GM18517 (cell line): ENCODE results near the gene UGP2.
"Not testable (repeated sequence)": the region's sequence is repeated elsewhere in the genome, so short reads cannot be mapped to it uniquely, and the experiment has no call there.

Experiments
- ATAC-seq: cut with Tn5 transposase; IDR thresholded peaks from one replicate; pipeline ENCODE4 v1.9.1; 2021; ENCODE audit warnings: mild to moderate bottlenecking, moderate library complexity; ENCODE audit not compliant: unreplicated experiment

The UGP2 gene

GRCh38 chr2:63890678-63891077, 49.0 kb downstream of the UGP2 start:
- ATAC-seq = no peak

- ATAC-seq = no peak
Measured at GRCh38 chr2:63891488-63892030, 49.9 kb downstream of the UGP2 start.

GRCh38 chr2:63893163-63893562, 51.5 kb downstream of the UGP2 start:
- no peak for ATAC-seq

GRCh38 chr2:63894167-63894566, 52.5 kb downstream of the UGP2 start:
- no peak for ATAC-seq

GRCh38 chr2:63898839-63899238, 57.1 kb downstream of the UGP2 start:
- no peak for ATAC-seq

GRCh38 chr2:63899639-63900038, 57.9 kb downstream of the UGP2 start:
- ATAC-seq = no peak

- no peak for ATAC-seq
Measured at GRCh38 chr2:63902149-63902548, 60.5 kb downstream of the UGP2 start.

GRCh38 chr2:63903003-63903402, 61.3 kb downstream of the UGP2 start:
- ATAC-seq = peak; percentile 72

GRCh38 chr2:63914311-63914710, 72.6 kb downstream of the UGP2 start:
- no peak for ATAC-seq

GRCh38 chr2:63926815-63927214, 85.1 kb downstream of the UGP2 start:
- no peak for ATAC-seq

GRCh38 chr2:63932104-63932503, 90.4 kb downstream of the UGP2 start:
- not testable (repeated sequence) for ATAC-seq
